Activated CD4-positive, alpha-beta T cell treated with anti-CD3 and anti-CD28 coated beads for 1 hour (primary cell): Measurements from ENCODE around the gene BRS3.
"Not testable (repeated sequence)": the region's sequence is repeated elsewhere in the genome, so short reads cannot be mapped to it uniquely, and the experiment has no call there.

ENCODE experiments used
- DNase-seq: peaks from one replicate; pipeline ENCODE4 v3.0.0-alpha.2; 2020

The BRS3 gene

GRCh38 chrX:136487647-136488046, at the start of gene BRS3:
Gene BRS3, plus strand, starts transcription at chrX:136487947. Its CDS starts 168 bp downstream, at chrX:136488115.
- no peak for DNase-seq

GRCh38 chrX:136438192-136438591, 49.6 kb upstream of the BRS3 start:
- DNase-seq = no peak

GRCh38 chrX:136445674-136446073, 42.1 kb upstream of the BRS3 start:
- DNase-seq = not testable (repeated sequence)

GRCh38 chrX:136446208-136446607, 41.5 kb upstream of the BRS3 start:
- no peak for DNase-seq

- DNase-seq = no peak
These were observed 40.4 kb upstream of the BRS3 start for GRCh38 chrX:136447308-136447707.

GRCh38 chrX:136447968-136448367, 39.8 kb upstream of the BRS3 start:
- no peak for DNase-seq

GRCh38 chrX:136450050-136450830, 37.5 kb upstream of the BRS3 start:
- no peak for DNase-seq

GRCh38 chrX:136452614-136453013, 35.1 kb upstream of the BRS3 start:
- no peak for DNase-seq

GRCh38 chrX:136453114-136453513, 34.6 kb upstream of the BRS3 start:
- no peak for DNase-seq

- no peak for DNase-seq
These were observed 34.0 kb upstream of the BRS3 start for GRCh38 chrX:136453771-136454170.

GRCh38 chrX:136456133-136456532, 31.6 kb upstream of the BRS3 start:
- no peak for DNase-seq

GRCh38 chrX:136457303-136457917, 30.3 kb upstream of the BRS3 start:
- no peak for DNase-seq

GRCh38 chrX:136464589-136464988, 23.2 kb upstream of the BRS3 start:
- no peak for DNase-seq

GRCh38 chrX:136467303-136467702, 20.4 kb upstream of the BRS3 start:
- no peak for DNase-seq

GRCh38 chrX:136468391-136469103, 19.2 kb upstream of the BRS3 start:
- DNase-seq = no peak

GRCh38 chrX:136473663-136474062, 14.1 kb upstream of the BRS3 start:
- DNase-seq = no peak

- no peak for DNase-seq
These were observed 12.5 kb upstream of the BRS3 start for GRCh38 chrX:136475236-136475635.

- no peak for DNase-seq
These were observed 11.2 kb upstream of the BRS3 start for GRCh38 chrX:136476501-136476900.

- DNase-seq = no peak
These were observed 10.7 kb upstream of the BRS3 start for GRCh38 chrX:136477026-136477425.

GRCh38 chrX:136480383-136480782, 7.4 kb upstream of the BRS3 start:
- DNase-seq = no peak

GRCh38 chrX:136488706-136489105, 959 bp downstream of the BRS3 start:
- no peak for DNase-seq

- DNase-seq = no peak
These were observed 4.1 kb downstream of the BRS3 start for GRCh38 chrX:136491832-136492231.

GRCh38 chrX:136493011-136493410, 5.3 kb downstream of the BRS3 start:
- no peak for DNase-seq

- no peak for DNase-seq
These were observed 7.3 kb downstream of the BRS3 start for GRCh38 chrX:136495043-136495442.
